Stimulated activated CD8-positive, alpha-beta memory T cell treated with anti-CD3 and anti-CD28 coated beads, Interleukin-7, amount 100 ng/mL, for 4 hours (primary cell): Measurements from ENCODE around the gene PPFIA2.

Source experiments
- DNase-seq, 2 donors: peaks; one replicate each; pipeline ENCODE4 v3.0.0-alpha.2; 2020; ENCODE audit warnings: low read depth in 2 of 2

The PPFIA2 gene

DNA sequence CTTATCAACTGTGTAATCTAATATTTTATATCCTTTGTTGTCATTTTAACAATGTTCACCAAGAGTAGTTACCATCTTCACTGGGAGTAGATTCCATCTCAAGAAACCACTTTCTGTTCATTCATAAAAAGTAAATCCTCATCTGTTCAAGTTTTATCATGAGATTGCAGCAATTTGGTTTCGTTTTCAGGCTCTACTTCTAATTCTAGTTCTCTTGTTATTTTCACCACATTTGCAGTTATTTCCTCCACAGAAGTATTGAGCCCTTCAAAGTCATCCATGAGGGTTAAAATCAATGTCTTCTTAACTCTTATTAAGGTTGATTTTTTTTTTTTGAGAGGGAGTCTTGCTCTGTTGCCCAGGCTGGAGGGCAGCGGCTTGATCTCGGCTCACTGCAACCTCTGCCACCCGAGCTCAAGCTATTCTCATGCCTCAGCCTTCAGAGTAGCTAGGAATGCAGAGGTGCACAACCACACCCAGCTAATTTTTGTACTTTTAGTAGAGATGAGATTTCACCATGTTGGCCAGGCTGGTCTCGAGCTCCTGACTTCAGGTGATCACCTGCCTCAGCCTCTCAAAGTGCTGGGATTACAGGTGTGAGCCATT lies 404.7 kb downstream of the PPFIA2 start:
- no peak for DNase-seq

DNA sequence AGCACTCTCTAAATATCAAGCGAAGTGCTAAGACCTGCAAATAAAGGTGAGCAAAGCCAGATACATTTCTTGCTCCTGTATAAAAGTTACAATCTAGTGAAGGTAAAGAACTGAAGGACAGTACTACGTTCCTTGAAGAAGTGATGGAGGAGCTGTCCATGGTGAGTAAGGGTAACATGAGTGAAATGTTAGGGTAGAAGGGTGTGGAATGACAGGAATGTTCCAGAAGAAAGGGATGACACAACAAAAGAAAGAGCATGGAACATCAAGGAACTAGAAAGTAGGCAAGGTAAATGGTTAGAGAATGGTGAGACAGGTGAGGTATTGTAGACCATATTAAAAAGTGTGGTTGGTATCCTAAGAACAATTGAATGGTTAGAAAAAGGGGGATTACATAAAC lies 408.8 kb downstream of the PPFIA2 start:
- DNase-seq: no peak

GRCh38 chr12:81347404-81347803 lies 411.7 kb downstream of the PPFIA2 start:
- DNase-seq: no peak

- DNase-seq: no peak
Measured at GRCh38 chr12:81340910-81341309, 418.2 kb downstream of the PPFIA2 start.

- no peak for DNase-seq
Measured at GRCh38 chr12:81339071-81339470, 420.1 kb downstream of the PPFIA2 start.

DNA sequence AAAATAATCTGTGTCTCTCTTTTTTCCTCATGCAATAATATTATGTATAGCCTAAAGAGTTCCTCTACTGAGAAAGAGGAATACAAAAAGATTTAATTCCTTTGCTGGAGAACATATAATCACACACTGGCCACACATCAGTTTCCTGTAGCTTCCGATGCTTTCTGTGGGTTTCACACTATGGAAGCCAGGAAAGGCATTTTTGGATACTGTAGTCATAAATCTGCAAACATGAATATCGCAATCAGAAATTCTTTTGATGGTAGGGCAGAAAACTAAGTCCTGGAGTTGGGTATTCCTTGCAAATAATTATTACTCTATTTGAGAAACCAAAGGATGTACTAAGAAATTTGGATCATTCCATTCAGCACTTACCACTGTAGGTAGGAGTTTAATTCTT lies 421.3 kb downstream of the PPFIA2 start:
- no peak for DNase-seq

DNA sequence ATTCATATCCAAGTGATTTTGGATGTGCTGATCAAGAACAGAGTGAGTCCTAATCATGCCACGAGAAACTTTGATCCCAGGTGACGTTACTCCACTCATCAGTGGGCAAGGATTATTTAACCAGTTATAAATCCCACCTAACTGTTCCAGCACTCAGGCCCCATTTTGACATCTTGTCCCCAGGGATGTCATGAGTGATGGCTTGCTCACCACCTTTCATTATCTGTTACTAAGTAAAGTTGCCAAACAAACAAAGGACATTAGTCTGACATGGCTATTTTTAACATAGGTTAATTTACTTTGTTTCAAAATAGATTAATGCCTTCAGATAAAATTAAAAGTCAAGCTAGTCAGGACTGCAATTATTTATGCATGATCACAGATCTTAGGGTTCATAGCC lies 425.3 kb downstream of the PPFIA2 start:
- no peak for DNase-seq

DNA sequence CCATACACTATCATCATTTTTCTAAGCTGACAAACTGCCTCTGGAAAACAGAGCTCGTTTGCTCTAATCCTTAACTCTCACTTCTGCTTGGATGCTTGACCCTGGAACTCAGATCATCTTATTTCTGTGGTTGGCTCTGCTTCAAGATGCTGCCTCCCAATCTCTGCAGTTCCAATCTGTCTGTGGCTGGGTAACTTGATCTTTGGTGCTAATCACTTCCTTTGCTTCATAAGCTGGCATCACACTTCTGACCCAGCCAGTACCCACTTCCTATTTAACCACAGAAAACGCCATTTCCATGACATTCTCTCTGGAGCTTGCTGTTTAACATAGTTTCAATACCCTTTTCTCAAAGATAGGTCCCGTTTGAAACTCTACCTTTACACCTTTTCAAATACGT lies 427.1 kb downstream of the PPFIA2 start:
- no peak for DNase-seq

GRCh38 chr12:81330480-81330879 lies 428.7 kb downstream of the PPFIA2 start:
- no peak for DNase-seq

DNA sequence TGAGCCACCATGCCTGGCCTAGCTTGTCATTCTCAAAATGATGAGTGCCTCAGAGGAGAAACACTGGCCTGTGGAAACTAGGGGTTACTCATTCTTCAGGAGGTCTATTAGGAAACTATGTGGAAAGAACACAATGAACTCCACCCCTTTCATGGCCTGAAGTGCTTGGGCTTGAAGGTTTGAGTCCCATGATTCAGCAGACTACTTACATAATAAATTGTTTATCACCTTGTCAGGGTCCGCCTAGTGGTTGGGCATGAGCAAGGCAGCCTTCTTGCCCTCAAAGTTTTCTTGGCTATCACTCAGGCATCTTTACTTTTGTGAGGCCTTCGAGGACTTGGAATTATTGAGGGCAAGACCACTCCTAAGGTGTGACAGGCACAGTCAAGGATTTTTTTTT lies 430.1 kb downstream of the PPFIA2 start:
- no peak for DNase-seq

GRCh38 chr12:81327425-81327824 lies 431.7 kb downstream of the PPFIA2 start:
- no peak for DNase-seq

DNA sequence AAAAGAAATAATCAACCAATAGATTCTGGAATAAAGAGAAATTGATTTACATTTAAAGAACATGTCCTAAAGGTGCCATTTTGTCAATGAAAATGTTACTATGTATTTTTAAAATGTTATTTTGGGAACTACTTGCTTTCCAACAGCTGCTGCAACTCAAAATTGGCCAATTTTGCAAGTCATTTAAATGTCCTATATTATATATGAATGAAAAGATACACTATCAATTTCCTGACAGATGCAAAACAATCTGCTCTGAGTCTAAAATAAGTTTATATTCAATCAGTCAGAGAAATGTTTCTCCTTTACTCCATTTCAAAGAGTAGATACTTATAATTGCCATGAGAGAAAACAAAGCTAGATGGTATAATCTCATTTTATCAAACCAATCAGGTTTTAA lies 434.1 kb downstream of the PPFIA2 start:
- no peak for DNase-seq

- DNase-seq: no peak
Measured at GRCh38 chr12:81314903-81315531, 444.1 kb downstream of the PPFIA2 start.

GRCh38 chr12:81303935-81304334 lies 455.2 kb downstream of the PPFIA2 start:
- no peak for DNase-seq

DNA sequence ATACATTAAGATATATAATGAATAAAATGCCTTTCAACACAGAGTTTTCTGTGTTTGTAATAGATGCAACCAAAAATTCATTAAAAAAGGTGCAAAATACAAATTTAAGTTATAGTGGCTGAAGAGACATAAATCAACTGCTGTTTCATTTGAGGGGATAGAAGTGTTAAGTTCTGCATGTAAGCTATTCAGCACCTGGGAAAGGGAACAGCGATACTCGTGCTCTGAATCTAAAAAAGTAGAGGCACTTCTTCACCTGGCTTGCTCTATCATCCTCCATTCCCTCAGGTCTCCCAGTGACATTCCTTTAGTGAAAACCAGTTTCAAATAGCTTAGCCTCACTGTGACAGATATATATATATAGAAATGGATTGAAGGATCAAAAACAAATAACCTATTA lies 458.7 kb downstream of the PPFIA2 start:
- DNase-seq: no peak

DNA sequence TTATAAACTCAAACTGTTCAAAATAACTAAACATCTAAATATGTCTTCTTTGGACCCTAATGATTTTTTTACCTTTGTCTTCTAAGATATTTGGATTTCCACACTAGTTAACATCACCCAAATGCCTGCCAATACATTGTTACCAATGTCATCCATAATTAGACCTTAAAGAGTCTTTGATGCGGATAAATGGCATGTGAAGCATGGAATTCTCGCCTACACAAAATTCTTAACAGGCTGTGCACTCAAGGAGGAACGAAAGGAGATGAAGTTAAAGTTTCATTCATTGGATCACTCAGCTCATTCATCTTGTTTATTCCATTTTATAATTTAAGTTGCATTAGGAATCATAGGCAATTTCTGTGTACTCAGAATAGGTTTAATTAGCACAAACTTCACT lies 461.5 kb downstream of the PPFIA2 start:
- no peak for DNase-seq

DNA sequence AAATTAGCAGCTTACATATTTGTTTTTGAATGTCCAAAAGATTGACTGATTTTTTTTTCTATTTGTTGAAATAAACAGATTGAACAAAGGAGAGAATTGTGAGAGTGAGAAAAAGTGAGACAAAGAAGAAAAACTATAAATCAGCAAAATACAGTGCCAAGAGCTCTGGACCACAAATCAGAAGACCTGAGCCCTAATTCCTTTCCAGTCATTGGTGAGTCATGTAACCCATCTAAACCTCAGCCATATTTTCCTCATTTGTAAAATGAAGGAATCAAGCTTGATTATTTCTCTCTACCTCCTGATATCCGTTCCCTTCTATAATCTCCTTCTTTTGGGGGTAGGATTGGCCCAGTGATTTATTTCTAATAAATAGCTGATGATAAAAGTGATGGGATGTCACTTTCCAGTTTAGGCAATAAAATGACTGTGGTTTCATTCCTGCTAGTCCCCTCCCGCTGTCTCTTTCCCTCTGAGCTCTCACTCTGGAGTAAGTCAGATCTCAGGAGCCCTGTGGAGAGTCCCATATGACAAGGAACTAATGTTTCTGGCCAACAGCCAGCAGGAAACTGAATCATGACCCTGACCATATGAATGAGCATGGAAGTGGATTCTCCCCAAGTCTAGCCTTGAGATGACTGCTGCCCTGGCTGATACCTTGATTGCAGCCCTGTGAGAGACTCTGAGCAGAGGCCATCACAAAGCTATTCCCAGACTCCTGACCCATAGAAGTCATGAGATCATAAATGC lies 462.4 kb downstream of the PPFIA2 start:
- no peak for DNase-seq

GRCh38 chr12:81295251-81295650 lies 463.9 kb downstream of the PPFIA2 start:
- DNase-seq: no peak

- no peak for DNase-seq
Measured at GRCh38 chr12:81294325-81295190, 464.6 kb downstream of the PPFIA2 start.

GRCh38 chr12:81288651-81289050 lies 470.5 kb downstream of the PPFIA2 start:
- DNase-seq: no peak

GRCh38 chr12:81284137-81284536 lies 475.0 kb downstream of the PPFIA2 start:
- no peak for DNase-seq
